T-helper 1 cell treated with Interleukin-12 subunit alpha and Interleukin-12 subunit beta and Interleukin-4 antibody, amounts not matched to agents 30 ng/mL and 1 ng/mL, for 36 hours (primary cell): ENCODE measurements around the gene HOXB5. TPM values are rescaled to one million over a fixed set of nuclear protein-coding genes. Genes with fewer than 3 reads are reported as not detected.

Experiments used
- intact Hi-C: fragments of 100-400 bp; cut with micrococcal nuclease; formaldehyde crosslinking; loops from one replicate; pipeline ENCODE4 v1.15.1; 2024
- total RNA-seq: library from RNA; stranded (reverse); gene quantifications from 2 replicates; pipeline ENCODE4 v1.2.3, GENCODE V29; 2022

The HOXB5 gene
- total RNA-seq, 1 donor from 2014 or later = 0.56 TPM

DNA sequence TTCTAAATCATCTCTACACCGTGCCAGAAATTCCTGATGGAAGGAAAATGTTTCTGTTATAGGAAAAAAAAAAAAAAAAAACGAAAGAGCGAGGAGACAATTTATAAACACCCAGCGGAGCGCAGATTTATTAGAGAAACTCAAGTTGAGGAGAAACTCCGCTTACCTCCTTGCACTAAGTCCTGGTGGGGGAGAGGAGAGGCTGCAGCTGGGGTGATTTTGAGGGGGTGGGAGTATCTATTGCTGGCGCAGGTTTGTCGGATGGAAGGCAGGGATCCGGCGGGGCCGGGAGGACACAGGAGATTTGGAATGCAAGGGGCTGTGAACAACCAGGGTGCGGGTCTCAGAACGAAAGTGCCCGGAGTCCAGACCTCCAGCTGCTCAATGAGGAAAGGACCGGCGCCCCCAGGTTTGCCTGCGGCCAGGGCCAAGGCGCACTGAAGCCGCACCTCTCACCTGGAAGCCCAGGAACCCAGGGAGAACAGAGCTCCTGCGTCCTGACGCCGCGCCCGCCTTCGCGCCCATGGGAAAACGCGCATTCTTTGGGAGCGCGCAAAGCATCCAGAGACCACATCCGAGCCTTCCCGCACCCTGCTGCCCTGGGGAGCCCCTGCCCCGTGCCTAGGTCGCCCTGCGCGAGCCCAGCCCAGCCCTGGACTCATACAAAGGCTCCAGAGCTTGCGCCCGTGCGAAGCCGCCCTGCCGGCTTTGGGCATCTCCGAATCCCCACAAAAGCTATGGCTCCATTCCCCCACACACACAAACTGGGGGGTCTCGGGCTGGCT, 24.1 kb upstream of the HOXB5 start:
- intact Hi-C loops = loop anchor here (1.0 to 10.0 kb wide), 4 partner anchors 356 to 591 kb away; partner anchors contain the start of genes CBX1 and SNX11

DNA sequence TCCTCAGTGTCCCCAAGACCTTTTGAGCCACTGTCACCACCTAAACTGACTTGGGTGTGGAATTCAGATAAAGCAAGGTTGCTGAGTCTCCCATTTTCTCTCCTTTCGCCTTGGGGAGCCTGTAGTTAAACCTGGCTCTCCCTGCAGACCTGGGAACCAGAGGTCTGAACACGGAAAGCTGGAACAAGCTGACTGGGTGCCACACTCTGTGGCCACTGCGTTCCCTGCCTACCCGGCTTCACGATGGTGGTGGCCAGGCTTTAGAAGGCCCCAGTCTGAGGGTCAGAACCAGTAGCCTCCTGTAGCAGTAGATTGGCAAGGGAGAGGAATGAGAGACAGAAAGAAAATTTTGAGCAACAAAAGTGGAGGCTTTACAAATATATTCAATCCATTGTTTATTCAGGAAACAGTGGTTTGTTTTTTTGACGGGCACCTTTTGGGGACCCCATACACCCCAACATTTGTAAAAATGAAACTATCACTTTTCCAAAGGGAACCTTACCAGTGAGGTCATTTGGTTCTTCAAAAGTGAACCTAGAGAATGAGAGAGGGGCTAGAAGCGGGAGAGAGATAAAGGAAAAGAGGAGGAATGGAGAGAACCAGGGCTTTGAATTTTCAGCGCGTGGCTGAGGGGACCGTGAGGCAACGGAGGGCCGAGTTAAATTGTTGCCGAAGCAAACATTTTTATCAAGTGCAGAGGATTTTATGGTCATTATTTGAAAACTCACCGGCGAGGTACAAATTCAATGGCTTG, 23.3 kb upstream of the HOXB5 start:
- intact Hi-C loops = loop anchor here (10.0 kb wide), 1 partner anchor 512 kb away; the partner anchor contains the start of genes CBX1 and SNX11

DNA sequence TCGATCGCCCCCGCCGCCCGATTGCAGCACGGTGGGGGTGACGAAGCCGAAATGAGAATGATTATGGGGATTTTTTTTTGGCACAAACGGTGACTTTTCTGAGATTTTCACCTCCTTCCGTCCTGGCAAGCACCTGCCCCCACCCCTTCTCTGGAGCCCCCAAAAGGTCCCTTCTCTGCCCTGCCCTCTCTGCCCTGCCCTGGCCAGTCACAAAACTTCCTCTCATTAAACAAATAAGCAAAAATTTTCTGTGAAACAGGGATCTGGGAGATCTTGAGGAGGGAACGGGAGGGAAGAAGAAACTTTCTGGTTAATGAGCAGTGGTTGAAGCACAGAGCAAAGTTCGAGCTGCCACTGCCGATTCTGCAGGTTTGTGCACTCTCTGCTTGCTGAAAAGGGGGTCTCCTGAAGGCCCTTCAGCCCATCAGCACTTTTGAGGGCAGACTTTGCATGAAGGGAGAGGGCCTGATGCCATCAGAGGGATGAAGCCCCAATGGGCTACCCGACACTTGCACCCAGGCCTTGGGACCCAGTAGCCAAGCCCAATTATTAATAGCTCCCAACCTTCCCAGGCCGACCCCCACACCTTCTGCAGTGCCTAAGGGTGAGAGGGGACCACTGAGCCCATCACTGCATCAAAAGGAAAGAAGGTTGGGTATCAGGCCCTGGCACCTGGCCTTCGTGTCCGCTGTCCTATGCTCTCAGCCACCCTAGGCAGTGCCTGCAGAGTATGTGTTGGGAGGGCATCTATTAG, 22.6 kb upstream of the HOXB5 start:
- intact Hi-C loops = loop anchor here (10.0 kb wide), 1 partner anchor 511 kb away; the partner anchor contains the start of genes CBX1 and SNX11

DNA sequence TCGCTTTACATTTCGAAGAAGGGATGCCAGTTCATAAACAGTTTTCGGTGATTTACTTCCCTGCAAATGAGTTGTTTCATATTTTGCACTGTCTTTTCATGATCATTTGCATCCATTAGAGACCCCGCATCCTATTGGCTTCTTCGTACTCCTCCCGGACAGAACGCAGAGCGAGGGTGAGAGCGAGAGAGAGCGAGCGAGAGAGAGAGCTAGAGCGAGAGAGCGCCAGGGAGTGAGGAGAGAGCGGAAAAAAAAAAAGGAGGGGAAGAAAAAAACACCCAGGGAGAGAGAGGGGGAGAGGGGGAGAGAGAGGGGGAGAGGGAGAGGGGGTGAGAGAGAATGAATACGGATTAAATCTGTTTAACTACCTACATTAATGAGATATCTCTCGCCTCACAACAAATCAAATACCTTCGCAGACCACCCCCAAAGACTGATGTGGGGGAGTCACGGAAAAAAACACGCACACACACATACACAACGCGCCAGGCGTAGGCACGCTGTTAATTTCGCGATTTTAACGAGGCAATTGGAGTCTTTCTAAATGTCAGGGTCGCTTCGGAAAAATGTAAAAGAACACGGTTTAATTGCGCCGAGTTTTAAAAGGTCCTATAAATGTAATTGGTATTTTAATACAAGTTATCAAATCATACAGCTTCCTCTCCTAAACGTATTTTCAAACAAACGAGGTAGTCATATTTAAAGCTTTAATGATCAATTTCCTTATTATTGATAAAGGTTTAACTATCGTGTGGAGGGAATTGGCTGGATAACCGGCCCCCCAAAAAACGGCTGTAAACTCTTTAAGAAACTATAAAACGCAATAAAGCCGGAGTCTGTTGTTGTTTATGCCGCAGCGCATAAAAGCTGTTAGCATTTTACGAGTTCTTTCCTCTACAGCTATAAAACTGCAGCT, 21.7 kb upstream of the HOXB5 start, which contains the start of gene HOXB8:
HOXB8 (minus strand) TSS at position 246 of the 916 bp plus-strand sequence. CDS start 588 bp downstream, outside the sequence.
- intact Hi-C loops = loop anchor here (10.0 kb wide), 1 partner anchor 511 kb away; the partner anchor contains the start of genes CBX1 and SNX11

DNA sequence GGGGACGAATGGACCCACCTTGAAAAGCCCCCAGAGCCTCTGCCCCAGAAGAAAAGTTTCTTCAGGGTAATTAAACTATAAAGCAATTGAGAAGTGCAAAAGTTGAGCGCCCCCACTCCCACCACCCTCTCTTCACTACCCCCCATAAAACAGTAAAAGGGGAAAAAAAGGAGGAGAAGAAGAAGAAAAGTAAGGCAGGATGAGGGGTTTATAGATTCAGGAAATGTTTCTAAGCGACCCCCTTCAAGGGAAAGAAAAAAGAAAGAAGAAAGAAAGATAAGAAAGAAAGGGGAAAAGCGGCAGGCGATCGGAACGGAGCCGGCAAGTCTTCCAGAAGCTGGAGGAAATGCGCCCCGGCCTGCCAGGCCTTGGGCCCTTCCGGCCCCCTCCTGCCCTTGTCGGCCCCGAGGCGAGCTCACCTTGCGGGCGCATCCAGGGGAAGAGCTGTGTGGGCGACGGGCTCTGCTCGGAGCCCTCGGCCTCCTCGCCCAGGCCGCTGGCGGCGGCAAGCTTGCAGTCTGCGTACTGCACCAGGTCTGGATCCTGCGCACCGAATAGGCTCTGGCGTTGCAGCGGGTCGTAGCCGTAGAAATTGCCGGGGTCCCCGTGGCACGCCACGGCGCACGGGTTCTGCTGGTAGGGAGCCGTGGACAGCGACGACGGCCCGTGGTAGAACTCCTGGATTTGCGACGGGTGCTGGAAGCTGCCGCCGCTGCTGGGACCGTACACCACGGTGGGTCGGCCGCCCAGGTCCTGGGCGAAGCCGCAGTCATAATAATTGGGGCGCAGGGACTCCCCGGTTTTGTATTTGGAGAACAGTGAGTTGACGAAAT, 20.5 kb upstream of the HOXB5 start:
- intact Hi-C loops = loop anchor here (1.0 to 10.0 kb wide), 4 partner anchors 17 to 509 kb away; partner anchors contain the start of genes CBX1 and SNX11

DNA sequence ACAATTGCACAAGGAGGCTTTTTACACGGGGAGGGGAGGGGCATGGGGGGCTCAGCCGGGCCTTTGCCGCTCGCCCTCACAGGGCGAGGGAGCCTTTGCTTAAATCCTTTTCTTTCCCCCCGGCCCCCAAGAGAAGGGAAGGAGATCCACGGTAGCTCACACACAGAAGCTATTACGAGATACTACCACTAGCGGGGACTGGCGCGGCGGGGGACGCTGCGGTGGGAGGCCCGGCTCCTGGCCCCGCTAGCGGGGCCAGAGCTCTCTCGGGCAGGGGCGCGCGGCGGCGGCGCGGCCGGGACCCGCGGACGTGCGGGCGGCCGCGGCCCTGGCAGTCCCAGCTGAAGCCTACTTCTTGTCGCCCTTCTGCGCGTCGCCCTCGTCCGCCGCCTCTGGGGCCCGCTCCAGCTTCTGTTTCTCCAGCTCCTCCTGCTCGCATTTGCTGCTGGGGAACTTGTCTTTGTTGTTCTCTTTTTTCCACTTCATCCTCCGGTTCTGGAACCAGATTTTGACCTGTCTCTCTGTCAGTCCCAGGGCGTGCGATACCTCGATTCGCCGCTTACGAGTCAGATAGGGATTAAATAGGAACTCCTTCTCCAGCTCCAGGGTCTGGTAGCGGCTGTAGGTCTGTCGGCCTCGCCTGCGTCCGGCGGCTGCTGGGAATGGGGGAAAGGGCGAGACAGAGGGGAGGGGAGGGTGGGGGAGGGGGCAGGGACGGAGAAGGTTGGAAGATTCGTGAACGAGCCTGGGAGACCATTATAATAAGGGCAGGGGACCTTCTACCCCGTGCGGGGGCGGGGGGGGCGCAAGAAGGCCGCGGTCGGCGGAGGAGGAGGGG, 19.5 kb upstream of the HOXB5 start:
- intact Hi-C loops = loop anchor here (1.0 to 10.0 kb wide), 4 partner anchors 16 to 508 kb away; partner anchors contain the start of genes CBX1 and SNX11

DNA sequence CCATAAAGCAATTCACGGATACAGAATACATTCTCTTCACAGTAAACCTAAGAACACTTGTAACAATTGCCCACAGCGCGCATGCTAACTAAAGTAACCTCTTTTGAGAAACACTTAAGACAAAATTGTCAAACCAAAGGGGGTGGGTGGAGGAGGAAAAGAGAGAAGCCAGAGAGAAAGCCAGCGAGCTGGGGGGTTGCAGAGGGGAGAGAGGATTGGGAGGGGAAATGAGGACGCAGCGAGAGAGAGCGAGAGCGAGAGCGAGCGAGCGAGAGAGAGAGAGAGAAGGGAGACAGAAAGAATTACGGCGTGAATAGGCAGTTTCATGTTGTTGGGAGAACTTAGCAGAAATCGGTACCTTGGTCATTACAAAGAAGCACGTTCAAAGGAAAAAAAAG, 18.9 kb upstream of the HOXB5 start:
- intact Hi-C loops = loop anchor here (2.0 to 10.0 kb wide), 3 partner anchors 104 to 508 kb away; partner anchors contain the start of genes CBX1 and SNX11

DNA sequence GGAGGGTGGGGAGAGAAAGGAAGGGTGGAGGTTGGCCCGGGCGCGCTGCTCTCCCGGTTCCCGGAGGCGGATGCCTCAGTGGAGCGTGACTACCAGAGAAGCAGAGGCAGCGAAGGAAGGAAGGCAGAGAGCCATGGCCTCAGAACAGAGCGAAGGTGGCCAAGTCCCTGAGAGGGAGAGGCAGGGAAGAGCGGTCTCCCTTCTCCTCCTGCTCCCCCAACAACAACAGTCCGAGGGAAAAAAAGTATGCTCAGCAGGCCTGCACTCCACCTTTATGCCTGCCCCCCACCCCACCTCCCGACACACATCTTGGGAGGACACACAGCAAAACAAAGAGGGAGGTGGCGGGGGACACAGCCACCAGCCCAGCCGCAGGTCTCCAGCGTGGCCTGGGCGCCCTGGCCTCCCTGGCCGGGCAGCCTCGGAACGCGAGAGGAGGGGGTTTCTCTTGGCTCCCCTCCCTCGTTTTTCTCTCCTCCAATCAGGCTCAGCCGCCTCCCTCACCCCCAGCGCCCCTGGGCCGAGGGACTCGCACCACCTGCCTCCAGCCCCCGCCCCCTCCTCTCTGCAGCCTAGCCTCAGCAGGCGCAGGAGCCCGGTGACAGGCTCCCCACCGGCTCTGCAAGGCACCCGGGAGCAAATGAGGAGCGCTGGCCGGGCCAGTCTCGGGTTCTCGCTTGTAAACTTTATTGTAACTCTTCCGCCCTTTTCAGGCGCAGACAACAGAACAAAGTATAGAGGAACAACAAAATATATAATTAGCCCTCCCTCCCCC, 18.3 kb upstream of the HOXB5 start:
- intact Hi-C loops = loop anchor here (1.0 to 10.0 kb wide), 5 partner anchors 14 to 587 kb away; partner anchors contain the start of genes CBX1, HOXB9 and SNX11

DNA sequence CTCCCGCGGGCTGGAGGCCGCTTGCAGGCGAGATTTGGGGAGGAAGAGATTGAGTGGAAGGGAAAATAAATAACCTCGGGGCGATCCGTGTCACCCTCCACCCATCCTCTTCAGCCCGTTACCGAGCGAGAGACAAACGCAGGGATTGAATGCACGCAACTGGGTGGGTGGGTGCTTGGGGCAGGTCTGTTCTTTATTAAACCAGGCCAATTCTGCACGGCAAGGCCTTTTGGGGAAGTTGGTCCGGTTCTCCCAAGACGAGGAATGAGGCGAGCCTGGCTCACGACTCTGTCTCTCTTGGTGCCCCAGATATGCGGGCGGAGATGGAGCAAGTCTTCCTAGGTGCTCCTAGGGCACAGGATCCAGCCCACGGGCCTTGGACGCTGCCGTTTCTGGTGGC, 17.6 kb upstream of the HOXB5 start:
- intact Hi-C loops = loop anchor here (1.0 to 10.0 kb wide), 3 partner anchors 15 to 586 kb away; partner anchors contain the start of genes CBX1, HOXB9 and SNX11

DNA sequence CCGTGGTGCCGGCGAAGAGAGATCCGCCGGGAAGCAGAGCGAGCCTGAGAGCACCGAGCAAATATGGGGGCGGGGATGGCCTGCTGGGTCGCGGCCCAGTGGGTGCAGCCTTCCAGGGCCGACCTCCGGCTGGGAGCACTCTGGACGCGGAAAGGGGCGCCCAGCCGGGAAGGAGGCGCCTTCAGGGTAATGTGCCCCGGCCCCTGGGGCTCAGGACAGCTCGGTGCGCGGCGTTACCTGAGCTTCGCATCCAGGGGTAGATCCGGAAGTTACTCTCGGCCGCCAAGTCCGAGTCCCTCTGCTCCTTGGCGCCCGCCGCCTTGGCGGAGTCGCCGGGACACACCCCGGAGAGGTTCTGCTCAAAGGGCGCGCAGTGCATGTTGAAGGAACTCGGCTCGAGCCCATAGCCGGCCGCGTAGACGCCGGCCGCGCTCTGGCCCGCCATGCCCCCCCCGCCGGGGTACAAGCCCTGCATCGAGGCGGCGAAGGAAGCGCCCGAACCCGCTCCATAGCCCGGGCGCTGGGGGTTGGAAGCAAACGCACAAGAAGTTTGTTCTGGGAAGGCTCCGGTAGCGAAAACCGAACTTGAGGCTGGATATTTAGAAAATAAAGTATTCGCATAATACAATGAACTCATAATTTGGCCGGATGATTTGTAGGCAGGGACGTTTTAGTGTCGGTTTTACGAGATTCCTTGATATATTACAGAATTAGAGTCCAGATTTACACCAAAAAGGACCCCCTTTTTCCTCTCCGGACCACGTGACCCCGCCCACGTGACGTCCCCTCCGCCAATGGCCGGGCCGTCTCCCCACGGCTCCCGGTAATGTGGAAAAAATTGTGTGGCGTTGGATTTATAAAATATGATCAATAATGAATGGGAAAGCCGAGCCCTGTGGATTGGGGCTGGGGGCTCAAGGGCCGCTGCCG, 17.0 kb upstream of the HOXB5 start, which contains the start of gene HOXB7:
HOXB7 (minus strand) TSS at position 736 of the 930 bp plus-strand sequence; CDS start at position 637, 99 bp downstream.
- intact Hi-C loops = loop anchor here (1.0 to 10.0 kb wide), 3 partner anchors 16 to 586 kb away; partner anchors contain the start of genes CBX1, HOXB9 and SNX11

DNA sequence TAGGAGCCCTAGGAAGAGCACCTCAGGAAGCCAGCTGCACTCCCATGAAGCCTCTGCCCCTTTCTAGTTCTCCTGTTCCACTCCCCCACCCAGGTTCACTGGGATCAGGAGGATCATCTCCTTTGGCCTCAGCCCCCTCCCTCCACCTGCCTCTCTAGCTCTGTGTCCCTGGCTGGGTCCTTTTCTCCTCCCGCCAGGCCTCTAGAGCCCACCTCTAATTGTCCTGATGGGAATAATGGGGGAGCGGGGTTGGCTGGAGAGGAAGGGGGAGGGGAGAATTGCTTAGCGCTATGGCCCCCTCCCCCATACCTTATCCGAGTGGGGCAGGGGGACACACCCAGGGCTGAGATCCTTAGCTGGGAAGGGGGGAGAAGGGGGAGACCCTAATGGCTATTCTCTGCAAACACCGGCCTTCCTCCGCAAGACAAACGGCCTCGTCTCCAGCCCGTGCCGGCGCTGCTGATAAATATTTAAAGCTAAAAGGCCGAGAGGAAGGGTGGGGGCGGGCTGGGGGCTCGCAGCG, 16.2 kb upstream of the HOXB5 start:
- intact Hi-C loops = loop anchor here (2.0 to 10.0 kb wide), 2 partner anchors 505 to 585 kb away; partner anchors contain the start of genes CBX1 and SNX11

DNA sequence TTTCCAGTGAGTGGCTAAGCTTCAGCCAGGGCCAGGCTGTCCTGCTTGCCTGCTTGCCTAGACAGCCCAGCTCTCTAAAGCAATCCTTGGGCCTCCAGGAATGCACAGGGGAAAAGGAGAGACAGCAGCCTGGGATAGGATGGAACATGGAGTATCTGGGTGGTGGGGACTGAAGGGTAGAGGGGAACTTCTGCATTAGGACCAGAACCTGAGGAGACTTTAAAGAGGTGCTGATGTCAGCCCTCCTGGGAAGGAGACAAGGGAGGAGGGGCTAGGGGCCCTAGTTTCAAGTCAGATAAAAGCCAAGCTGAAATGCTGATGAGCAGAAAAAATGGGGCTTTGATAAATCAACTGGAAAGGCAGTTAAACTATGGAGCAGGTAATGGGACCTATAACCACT, 15.5 kb upstream of the HOXB5 start:
- intact Hi-C loops = no loop called here

DNA sequence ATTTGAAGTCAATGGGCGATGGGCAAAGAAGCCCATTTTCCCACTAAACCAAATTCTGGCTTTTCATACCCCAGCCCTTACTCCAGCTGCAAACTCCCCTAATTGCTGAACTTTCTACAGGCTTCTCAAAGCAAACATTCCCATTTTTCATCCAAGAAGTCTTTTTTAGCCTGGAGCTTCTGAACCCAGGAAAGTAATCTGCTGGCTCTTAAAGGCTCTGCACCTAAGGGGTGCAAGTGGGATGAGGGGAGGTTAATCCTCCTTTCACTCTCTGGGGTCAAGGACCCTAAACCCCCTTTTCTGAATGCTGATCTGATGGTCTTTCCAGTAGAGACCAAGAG, 14.9 kb upstream of the HOXB5 start:
- intact Hi-C loops = no loop called here

DNA sequence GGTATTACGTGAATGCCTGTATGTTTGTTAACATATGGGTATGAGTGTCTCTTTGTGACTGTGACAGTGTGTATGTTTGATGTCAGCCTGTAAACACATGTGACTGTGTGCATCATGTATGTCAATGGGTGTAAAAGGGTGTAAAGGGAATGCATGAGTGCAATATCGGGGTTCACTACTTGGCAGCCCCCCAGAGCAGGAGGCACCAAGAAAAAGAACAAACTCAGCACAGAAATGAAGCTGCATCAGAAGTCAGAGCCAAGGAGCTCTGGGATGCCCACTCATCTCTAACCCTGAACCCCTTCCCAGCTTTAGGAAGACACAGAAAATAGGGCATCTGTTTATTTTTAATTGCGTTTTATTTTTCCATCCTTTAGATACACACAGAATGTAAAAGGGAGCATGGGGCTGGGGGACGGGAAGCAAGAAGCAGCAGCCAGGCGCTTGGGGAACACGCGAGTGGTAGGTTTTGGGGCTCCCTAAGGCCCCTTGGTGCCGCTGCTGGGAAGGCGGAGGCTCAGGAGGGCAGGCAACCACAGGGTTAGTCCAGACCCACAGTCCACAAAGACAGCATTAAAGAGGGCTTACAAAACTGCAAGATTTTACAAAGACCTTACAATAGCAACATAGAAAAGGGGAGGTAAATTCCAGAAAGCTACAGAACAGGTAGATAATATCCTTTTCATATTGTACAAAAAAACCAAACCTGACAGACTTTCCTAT, 13.5 kb upstream of the HOXB5 start:
- intact Hi-C loops = no loop called here
